CD4-positive, alpha-beta T cell (primary cell): ENCODE data around the gene SEPTIN2. TPM values are rescaled to one million over a fixed set of nuclear protein-coding genes. Genes with fewer than 3 reads are reported as not detected.

Experiments used
- ATAC-seq: fragments of 200-7000 bp; cut with Tn5 transposase; one replicate; pipeline ENCODE4 v1.10.0; 2022; ENCODE audit warnings: mild to moderate bottlenecking; ENCODE audit not compliant: poor library complexity
- CTCF ChIA-PET: fragments of 350-600 bp; sonication (Branson Sonifier 250); formaldehyde crosslinking; loops from one replicate; lab custom pipeline; 2021; ENCODE audit warnings: antibody characterized with exemption, inconsistent platforms; lab: Charles Lee
- POLR2A ChIA-PET: fragments of 350-600 bp; sonication (Branson Sonifier 250); formaldehyde crosslinking; loops from one replicate; lab custom pipeline; 2021; ENCODE audit warnings: antibody characterized with exemption, inconsistent platforms; lab: Charles Lee
- DNase-seq, 14 experiments: peaks; one replicate each; pipeline ENCODE4 v3.0.0-alpha.2; 2013 to 2020; ENCODE audit warnings: mixed read lengths in 2 of 14
- H3K27ac ChIP-seq, 2 donors: one replicate each; pipeline versions ENCODE4 v1.5.1 to v1.7.0; 2013; ENCODE audit warnings: low read length in 2 of 2, low read depth in 1 of 2, mild to moderate bottlenecking in 1 of 2
- H3K27me3 ChIP-seq, 2 experiments: 1 replicate in 1 of 2; 2 replicates in 1 of 2; pipeline versions ENCODE4 v1.6.1 to v1.7.0; 2013; ENCODE audit warnings: low read length in 2 of 2, control low read depth in 1 of 2, mild to moderate bottlenecking in 1 of 2, moderate library complexity in 1 of 2; ENCODE audit not compliant: insufficient read depth in 2 of 2, control insufficient read depth in 1 of 2
- H3K36me3 ChIP-seq: one replicate; pipeline ENCODE4 v1.6.1; 2013; ENCODE audit warnings: low read length, control low read depth; ENCODE audit not compliant: insufficient read depth
- H3K4me1 ChIP-seq: one replicate; pipeline ENCODE4 v1.6.1; 2013; ENCODE audit warnings: low read length, control low read depth; ENCODE audit not compliant: insufficient read depth
- H3K4me3 ChIP-seq: one replicate; pipeline ENCODE4 v1.5.1; 2013; ENCODE audit warnings: mild to moderate bottlenecking, low read length, moderate library complexity
- H3K9me3 ChIP-seq, 2 experiments: 1 replicate in 1 of 2; 2 replicates in 1 of 2; pipeline versions ENCODE4 v1.6.1 to v1.7.0; 2013; ENCODE audit warnings: low read length in 2 of 2, mild to moderate bottlenecking in 2 of 2, control low read depth in 1 of 2, moderate library complexity in 1 of 2; ENCODE audit not compliant: control insufficient read depth in 1 of 2, insufficient read depth in 1 of 2
- H3K27ac Mint-ChIP-seq: one replicate; pipeline ENCODE4 v1.8.0; 2020; ENCODE audit warnings: mixed read lengths
- H3K27me3 Mint-ChIP-seq: one replicate; pipeline ENCODE4 v1.8.0; 2021; ENCODE audit warnings: mixed read lengths
- H3K36me3 Mint-ChIP-seq: one replicate; pipeline ENCODE4 v1.8.0; 2021; ENCODE audit warnings: low read depth, mixed read lengths
- H3K4me1 Mint-ChIP-seq: one replicate; pipeline ENCODE4 v1.8.0; 2021; ENCODE audit warnings: low read depth, mixed read lengths
- H3K4me3 Mint-ChIP-seq: one replicate; pipeline ENCODE4 v1.8.0; 2020; ENCODE audit warnings: mild to moderate bottlenecking, mixed read lengths
- H3K9me3 Mint-ChIP-seq: one replicate; pipeline ENCODE4 v1.8.0; 2020; ENCODE audit warnings: mixed read lengths
- intact Hi-C, 2 experiments: fragments of 100-400 bp; cut with DNase I in 1 of 2; cut with micrococcal nuclease in 1 of 2; formaldehyde crosslinking; loops; one replicate each; pipeline versions ENCODE4 v1.15.1 to v1.9.0; 2023 to 2025; cut with DNase I, micrococcal nuclease
- total RNA-seq, 174 experiments: library from RNA in 2 of 174; stranded (reverse) in 2 of 174; gene quantifications; one replicate each; pipeline ENCODE4 v1.2.3 and lab custom pipeline; 2021 to 2026
- TF ChIP-seq, protein P1 (sequence below): fragments of 200-600 bp; IDR thresholded peaks from one replicate; pipeline ENCODE4 v1.8.0; 2022; ENCODE audit warnings: antibody characterized with exemption, mild to moderate bottlenecking

The SEPTIN2 gene
- total RNA-seq, 2 experiments from 2014 or later = 189 to 196 TPM

DNA sequence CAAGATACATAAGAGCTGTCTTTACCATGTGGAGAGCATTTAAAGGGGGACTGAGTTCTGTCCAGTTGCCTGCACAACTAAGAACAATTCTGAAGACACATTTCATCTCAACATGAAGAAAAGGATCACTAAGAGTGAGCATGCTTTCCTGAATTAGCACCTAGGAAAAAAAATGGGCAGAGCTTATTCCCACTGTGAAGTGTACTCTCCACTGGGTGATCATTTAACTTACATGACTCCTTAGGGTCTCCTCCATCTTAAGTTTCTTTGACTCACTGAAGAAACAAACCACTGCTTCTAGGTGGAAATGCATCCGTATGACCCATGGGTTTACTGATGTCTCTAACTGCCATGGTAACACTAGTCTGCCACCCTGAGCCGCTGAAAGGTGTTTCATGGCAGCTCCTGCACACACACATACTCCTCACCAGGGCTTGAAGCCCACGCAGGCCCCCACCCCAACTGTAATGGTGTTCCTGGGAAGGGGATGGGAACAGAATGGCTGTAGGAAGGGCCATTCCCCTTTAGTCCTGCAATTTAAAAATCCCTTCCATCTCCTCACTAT, 27.3 kb upstream of the SEPTIN2 start:
- peaks cover 70% of the 10 kb centered on the region for H3K4me1 Mint-ChIP-seq
- CTCF ChIA-PET = no interaction called here
- TF ChIP-seq, protein P1, sequence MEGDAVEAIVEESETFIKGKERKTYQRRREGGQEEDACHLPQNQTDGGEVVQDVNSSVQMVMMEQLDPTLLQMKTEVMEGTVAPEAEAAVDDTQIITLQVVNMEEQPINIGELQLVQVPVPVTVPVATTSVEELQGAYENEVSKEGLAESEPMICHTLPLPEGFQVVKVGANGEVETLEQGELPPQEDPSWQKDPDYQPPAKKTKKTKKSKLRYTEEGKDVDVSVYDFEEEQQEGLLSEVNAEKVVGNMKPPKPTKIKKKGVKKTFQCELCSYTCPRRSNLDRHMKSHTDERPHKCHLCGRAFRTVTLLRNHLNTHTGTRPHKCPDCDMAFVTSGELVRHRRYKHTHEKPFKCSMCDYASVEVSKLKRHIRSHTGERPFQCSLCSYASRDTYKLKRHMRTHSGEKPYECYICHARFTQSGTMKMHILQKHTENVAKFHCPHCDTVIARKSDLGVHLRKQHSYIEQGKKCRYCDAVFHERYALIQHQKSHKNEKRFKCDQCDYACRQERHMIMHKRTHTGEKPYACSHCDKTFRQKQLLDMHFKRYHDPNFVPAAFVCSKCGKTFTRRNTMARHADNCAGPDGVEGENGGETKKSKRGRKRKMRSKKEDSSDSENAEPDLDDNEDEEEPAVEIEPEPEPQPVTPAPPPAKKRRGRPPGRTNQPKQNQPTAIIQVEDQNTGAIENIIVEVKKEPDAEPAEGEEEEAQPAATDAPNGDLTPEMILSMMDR = no peak
- H3K36me3 Mint-ChIP-seq = peaks cover 15% of the 10 kb centered on the region
- POLR2A ChIA-PET = no interaction called here
- no peak overlapping the region for H3K4me3 ChIP-seq
- no peak overlapping the region for H3K27ac Mint-ChIP-seq
- no peaks in the 10 kb centered on the region for H3K9me3 Mint-ChIP-seq
- ATAC-seq (no peak), DNase-seq (no peak)
- no peak overlapping the region for H3K4me3 Mint-ChIP-seq
- H3K9me3 ChIP-seq = no peaks in the 10 kb centered on the region
- peaks cover 4% of the 10 kb centered on the region for H3K36me3 ChIP-seq
- no peaks in the 10 kb centered on the region for H3K27me3 Mint-ChIP-seq
- no peak overlapping the region for H3K27ac ChIP-seq
- intact Hi-C loops = no loop called here
- H3K27me3 ChIP-seq = no peaks in the 10 kb centered on the region
- no peaks in the 10 kb centered on the region for H3K4me1 ChIP-seq

DNA sequence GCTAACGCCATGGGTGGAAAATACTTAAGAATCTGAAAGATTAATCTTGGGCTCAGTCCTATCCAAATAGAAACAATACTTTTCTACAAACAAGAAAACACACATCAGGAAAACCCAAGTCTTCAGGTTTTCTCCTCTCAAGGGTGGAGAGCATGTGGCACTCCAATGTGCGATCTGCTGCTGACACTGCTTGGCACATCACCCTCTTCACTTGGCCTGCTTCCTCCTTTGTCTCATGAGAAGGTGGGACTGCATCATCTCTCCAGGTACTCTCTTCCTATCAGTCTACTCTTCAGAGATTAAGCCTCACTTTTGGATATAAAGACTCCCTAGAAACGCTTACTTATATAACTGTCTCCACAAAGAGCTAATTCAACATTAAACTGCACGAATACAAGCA, 26.7 kb upstream of the SEPTIN2 start:
- Mint-ChIP-seq H3K27me3 (no peaks in the 10 kb centered on the region), H3K4me1 (peaks cover 68% of the 10 kb centered on the region), H3K27ac (no peak overlapping the region), H3K4me3 (no peak overlapping the region), H3K9me3 (no peaks in the 10 kb centered on the region), H3K36me3 (peaks cover 14% of the 10 kb centered on the region)
- no peak for DNase-seq
- Histone ChIP-seq H3K9me3 (no peaks in the 10 kb centered on the region), H3K27ac (no peak overlapping the region), H3K4me3 (no peak overlapping the region), H3K27me3 (no peaks in the 10 kb centered on the region), H3K36me3 (peaks cover 4% of the 10 kb centered on the region), H3K4me1 (no peaks in the 10 kb centered on the region)
- intact Hi-C loops = no loop called here
- ATAC-seq = no peak
- TF ChIP-seq, protein P1 = no peak
- ChIA-PET CTCF (no interaction called here), POLR2A (interaction anchor here (1.3 kb wide), 1 partner anchor 8 kb away, joined by 4 read pairs; no protein-coding TSS in a partner anchor)

DNA sequence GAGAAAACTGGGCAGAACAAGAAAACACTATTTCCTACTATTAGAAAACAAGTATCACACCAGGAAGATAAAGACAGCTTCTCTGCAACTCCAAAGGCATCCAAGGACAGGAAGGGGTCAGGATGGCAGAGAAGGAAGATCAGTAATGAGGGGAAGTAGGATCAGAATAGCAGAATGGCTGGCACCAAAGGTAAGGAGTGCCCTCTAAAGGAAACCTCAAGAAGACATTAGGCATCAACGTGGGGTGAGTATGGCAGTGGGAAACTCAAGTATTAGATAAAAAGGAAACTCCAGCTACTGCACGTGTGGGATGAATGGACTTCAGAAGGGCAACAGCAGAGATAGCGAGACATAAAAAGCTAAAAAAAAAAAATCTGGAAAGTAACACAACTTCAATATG, 26.1 kb upstream of the SEPTIN2 start:
- Histone ChIP-seq H3K36me3 (peaks cover 4% of the 10 kb centered on the region), H3K27ac (no peak overlapping the region), H3K4me1 (no peaks in the 10 kb centered on the region), H3K9me3 (no peaks in the 10 kb centered on the region), H3K27me3 (no peaks in the 10 kb centered on the region), H3K4me3 (no peak overlapping the region)
- H3K27me3 Mint-ChIP-seq = no peaks in the 10 kb centered on the region
- POLR2A ChIA-PET = interaction anchor here (1.3 kb wide), 1 partner anchor 9 kb away, joined by 4 read pairs; no protein-coding TSS in a partner anchor
- ATAC-seq (no peak), DNase-seq (no peak)
- peaks cover 64% of the 10 kb centered on the region for H3K4me1 Mint-ChIP-seq
- no peak overlapping the region for H3K27ac Mint-ChIP-seq
- intact Hi-C loops = no loop called here
- H3K9me3 Mint-ChIP-seq = no peaks in the 10 kb centered on the region
- H3K36me3 Mint-ChIP-seq = peaks cover 9% of the 10 kb centered on the region
- TF ChIP-seq, protein P1 = no peak
- CTCF ChIA-PET = interaction anchor here (0.8 kb wide), 1 partner anchor 10 kb away, joined by 3 read pairs; no protein-coding TSS in a partner anchor
- no peak overlapping the region for H3K4me3 Mint-ChIP-seq
